Keratinocyte (primary cell): ENCODE results near the gene RAD9B. TPM values are rescaled to one million over a fixed set of nuclear protein-coding genes. Genes with fewer than 3 reads are reported as not detected.
A peak's percentile ranks its signal among the peaks of the same experiment; 100 is the strongest.

ENCODE experiments used
- DNase-seq: peaks from one replicate; pipeline ENCODE4 v3.0.0-alpha.2; 2011; ENCODE audit warnings: low read depth, missing footprints, low spot score
- FAIRE-seq: peaks from 2 replicates; lab custom pipeline; 2011; peaks lifted over from hg19 to GRCh38; lab: Jason Lieb, UNC
- H2AFZ ChIP-seq: 2 replicates; pipeline ENCODE4 v1.6.0; 2012; ENCODE audit warnings: low read length, control low read depth, inconsistent platforms; ENCODE audit not compliant: control insufficient read depth
- H3K27ac ChIP-seq: 2 replicates; pipeline ENCODE4 v1.5.1; 2011; ENCODE audit warnings: low read length; ENCODE audit not compliant: control insufficient read depth, insufficient read depth
- H3K27me3 ChIP-seq: 3 replicates; pipeline ENCODE4 v1.6.0; 2011; ENCODE audit warnings: low read length; ENCODE audit not compliant: control insufficient read depth, insufficient read depth; ENCODE audit errors: extremely low read depth
- H3K36me3 ChIP-seq, 2 experiments: 2 replicates in 1 of 2; 3 replicates in 1 of 2; pipeline ENCODE4 v1.5.1; 2011; ENCODE audit warnings: low read length in 2 of 2, mild to moderate bottlenecking in 1 of 2; ENCODE audit not compliant: control insufficient read depth in 2 of 2, insufficient read depth in 2 of 2; ENCODE audit errors: extremely low read depth in 1 of 2
- H3K4me1 ChIP-seq: 3 replicates; pipeline ENCODE4 v1.5.1; 2011; ENCODE audit warnings: low read length; ENCODE audit not compliant: control insufficient read depth, insufficient read depth; ENCODE audit errors: extremely low read depth
- H3K4me2 ChIP-seq: 3 replicates; pipeline ENCODE4 v1.6.0; 2011; ENCODE audit warnings: low read depth, low read length; ENCODE audit not compliant: control insufficient read depth, insufficient read depth; ENCODE audit errors: extremely low read depth
- H3K4me3 ChIP-seq, 3 experiments: fragments of 200-600 bp in 1 of 3; sonication (generic) in 1 of 3; 2 replicates in 2 of 3; 3 replicates in 1 of 3; pipeline ENCODE4 v1.5.1; 2011 to 2016; ENCODE audit warnings: low read length in 3 of 3, mild to moderate bottlenecking in 3 of 3, control low read depth in 2 of 3, inconsistent platforms in 1 of 3, low read depth in 1 of 3, mixed read lengths in 1 of 3, mixed run types in 1 of 3, moderate library complexity in 1 of 3; ENCODE audit not compliant: control insufficient read depth in 2 of 3, insufficient read depth in 2 of 3; ENCODE audit errors: extremely low read depth in 1 of 3
- H3K79me2 ChIP-seq: 2 replicates; pipeline ENCODE4 v1.6.0; 2012; ENCODE audit warnings: low read length; ENCODE audit not compliant: control insufficient read depth, insufficient read depth
- H3K9ac ChIP-seq: 3 replicates; pipeline ENCODE4 v1.6.0; 2011; ENCODE audit warnings: low read length; ENCODE audit not compliant: control insufficient read depth, insufficient read depth; ENCODE audit errors: extremely low read depth
- H3K9me1 ChIP-seq: 3 replicates; pipeline ENCODE4 v1.6.0; 2011; ENCODE audit warnings: low read length; ENCODE audit not compliant: control insufficient read depth, insufficient read depth; ENCODE audit errors: extremely low read depth
- H3K9me3 ChIP-seq: 2 replicates; pipeline ENCODE4 v1.5.1; 2012; ENCODE audit warnings: low read depth, low read length; ENCODE audit not compliant: control insufficient read depth
- H4K20me1 ChIP-seq: 3 replicates; pipeline ENCODE4 v1.6.0; 2011; ENCODE audit warnings: low read length; ENCODE audit not compliant: control insufficient read depth, insufficient read depth; ENCODE audit errors: extremely low read depth
- CTCF ChIP-seq, 3 experiments: IDR thresholded peaks in 1 of 3; conservative IDR thresholded peaks in 1 of 3; optimal IDR thresholded peaks in 1 of 3; 2 replicates in 2 of 3; 3 replicates in 1 of 3; pipeline versions ENCODE3 to v1.5.1; 2011; ENCODE audit warnings: low read length in 3 of 3, mild to moderate bottlenecking in 3 of 3, moderate library complexity in 2 of 3, control low read depth in 1 of 3, inconsistent platforms in 1 of 3; ENCODE audit not compliant: insufficient read depth in 2 of 3; ENCODE audit errors: extremely low read depth in 1 of 3
- EZH2 ChIP-seq: IDR thresholded peaks from one replicate; pipeline ENCODE4 v1.6.1; 2012; ENCODE audit warnings: inconsistent platforms, mild to moderate bottlenecking, low read length, moderate library complexity
- dilution Hi-C: fragments of 300-500 bp; cut with MboI; formaldehyde crosslinking; loops from one replicate; pipeline ENCODE4 v1.7.0; 2020; ENCODE audit warnings: low sequenced_read_pairs; ENCODE audit not compliant: extremely low pct_ligation_motif_present
- polyA plus RNA-seq, 5 experiments: library from polyadenylated mRNA; depleted of rRNA in 3 of 5; stranded (reverse) in 3 of 5; stranded (forward) in 1 of 5; unstranded in 1 of 5; fragments of >200 nt; gene quantifications; 1 replicate in 1 of 5; 2 replicates in 3 of 5; 3 replicates in 1 of 5; pipeline versions ENCODE4 v1.2.1 to v1.2.3, GENCODE V29; 2011 to 2012; ENCODE audit warnings: missing spikeins in 2 of 5, low read depth in 1 of 5, low replicate concordance in 1 of 5

Gene RAD9B
- polyA plus RNA-seq, 1 donor (not counting 4 experiments of a cell fraction or from before 2014, with no cell fraction given), result 0.31 TPM

GRCh38 chr12:110537605-110538409, 35.7 kb downstream of the RAD9B start:
- TF ChIP-seq CTCF (optimal IDR thresholded peaks at IDR 0.05 in 1 of 3, IDR thresholded peaks at IDR 0.05 in 1 of 3, conservative IDR thresholded peaks at IDR 0.05 in 1 of 3; ENCODE audit: extremely low read depth in 1 of 3, insufficient read depth in 2 of 3, low read length in 3 of 3), result no peak
- TF ChIP-seq EZH2, result no peak
- Histone ChIP-seq H3K9me3 (no peaks in the 10 kb centered on the region), H3K27me3 (no peaks in the 10 kb centered on the region), H3K27ac (peak overlapping the region; percentile 63), H3K36me3 (peaks cover 17 to 43% of the 10 kb centered on the region in 2 experiments), H3K4me2 (peak overlapping the region; percentile 28), H3K4me1 (peaks cover 43% of the 10 kb centered on the region), H3K79me2 (peaks cover 39% of the 10 kb centered on the region), H3K9me1 (no peaks in the 10 kb centered on the region), H3K9ac (peak overlapping the region; percentile 38), H2AFZ (no peak overlapping the region), H4K20me1 (no peaks in the 10 kb centered on the region), H3K4me3 (peak overlapping the region in 1 of 3 experiments; percentile 3)
- peak; percentile 89 for FAIRE-seq
- dilution Hi-C loops, result no loop called here
- DNase-seq, result no peak

GRCh38 chr12:110538869-110539622, 36.9 kb downstream of the RAD9B start:
- no peaks in the 10 kb centered on the region for H3K27me3 ChIP-seq
- peak overlapping the region; percentile 69 for H3K27ac ChIP-seq

More at GRCh38 chr12:110538869-110539622, 36.9 kb downstream of the RAD9B start:
- Histone ChIP-seq H3K4me1 (peaks cover 51% of the 10 kb centered on the region), H3K36me3 (peaks cover 15 to 38% of the 10 kb centered on the region in 2 experiments), H2AFZ (no peak overlapping the region), H4K20me1 (no peaks in the 10 kb centered on the region), H3K9me1 (no peaks in the 10 kb centered on the region), H3K4me3 (peak overlapping the region in 1 of 3 experiments; percentile 8), H3K4me2 (no peak overlapping the region), H3K79me2 (peaks cover 34% of the 10 kb centered on the region), H3K9ac (peak overlapping the region; percentile 22), H3K9me3 (no peaks in the 10 kb centered on the region)
- FAIRE-seq (no peak), DNase-seq (no peak)
- dilution Hi-C loops, result no loop called here
- TF ChIP-seq CTCF (optimal IDR thresholded peaks at IDR 0.05 in 1 of 3, IDR thresholded peaks at IDR 0.05 in 1 of 3, conservative IDR thresholded peaks at IDR 0.05 in 1 of 3; ENCODE audit: extremely low read depth in 1 of 3, insufficient read depth in 2 of 3, low read length in 3 of 3), result no peak
- TF ChIP-seq EZH2, result no peak
